Ascending aorta (tissue), 2 donors: ENCODE results near the gene ZBTB22. TPM values are rescaled to one million over a fixed set of nuclear protein-coding genes. Genes with fewer than 3 reads are reported as not detected.
"Not testable (repeated sequence)": the region's sequence is repeated elsewhere in the genome, so short reads cannot be mapped to it uniquely, and the experiment has no call there.

Experiments used
- DNase-seq, 2 donors: peaks; one replicate each; pipeline ENCODE4 v3.0.0-alpha.2; 2019; ENCODE audit warnings: low spot score in 2 of 2
- H3K27ac ChIP-seq, 2 donors: fragments of 200-600 bp; sonication (generic); one replicate each; pipeline ENCODE4 v1.5.1; 2016 to 2017; ENCODE audit warnings: mild to moderate bottlenecking in 1 of 2
- H3K27me3 ChIP-seq: fragments of 200-600 bp; sonication (generic); one replicate; pipeline ENCODE4 v1.5.1; 2017
- H3K36me3 ChIP-seq, 2 donors: fragments of 200-600 bp; sonication (generic); one replicate each; pipeline ENCODE4 v1.5.1; 2016
- H3K4me1 ChIP-seq, 2 donors: fragments of 200-600 bp; sonication (generic); one replicate each; pipeline ENCODE4 v1.5.1; 2016 to 2017; ENCODE audit warnings: mild to moderate bottlenecking in 1 of 2
- H3K4me3 ChIP-seq, 2 donors: fragments of 200-600 bp; sonication (generic); one replicate each; pipeline ENCODE4 v1.5.1; 2016 to 2017; ENCODE audit warnings: mild to moderate bottlenecking in 1 of 2
- H3K9me3 ChIP-seq, 2 donors: fragments of 200-600 bp; sonication (generic); one replicate each; pipeline ENCODE4 v1.5.1; 2016
- CTCF ChIP-seq, 3 experiments: fragments of 200-600 bp in 2 of 3; fragments of 450-650 bp in 1 of 3; sonication (generic) in 2 of 3; IDR thresholded peaks; one replicate each; pipeline ENCODE4 v1.5.1; 2016 to 2019; ENCODE audit warnings: antibody characterized with exemption in 3 of 3, mild to moderate bottlenecking in 1 of 3, moderate library complexity in 1 of 3
- intact Hi-C: fragments of 100-400 bp; cut with DNase I; formaldehyde crosslinking; loops from one replicate; pipeline ENCODE4 v1.15.1; 2023
- total RNA-seq: library from RNA; depleted of rRNA; stranded (reverse); fragments of >200 nt; gene quantifications from one replicate; pipeline ENCODE4 v1.1.0, GENCODE V29; 2016

Gene ZBTB22
- total RNA-seq, 1 donor from 2014 or later: 35.5 TPM

GRCh38 chr6:33289784-33290315, 27.7 kb downstream of the ZBTB22 start:
- no peak for DNase-seq
- Histone ChIP-seq H3K4me3 (peak overlapping the region; percentile 79 to 80), H3K27ac (peak overlapping the region; percentile 56 to 76), H3K27me3 (no peaks in the 10 kb centered on the region), H3K4me1 (peaks cover 3 to 20% of the 10 kb centered on the region in 2 donors), H3K36me3 (peaks cover 35 to 64% of the 10 kb centered on the region in 2 donors), H3K9me3 (no peaks in the 10 kb centered on the region)
- intact Hi-C loops: loop anchor here (1.0 kb wide), 4 partner anchors 9 to 101 kb away; partner anchors contain the start of genes KIFC1, RING1 and VPS52
- TF ChIP-seq CTCF (IDR thresholded peaks at IDR 0.05): no peak

- TF ChIP-seq CTCF (IDR thresholded peaks at IDR 0.05): no peak
- H3K36me3 ChIP-seq: peaks cover 29 to 64% of the 10 kb centered on the region in 2 donors
- intact Hi-C loops: loop anchor here (1.0 kb wide), 5 partner anchors 10 to 102 kb away; partner anchors contain the start of genes B3GALT4, KIFC1, RING1 and VPS52
These were observed 28.4 kb downstream of the ZBTB22 start, which contains the start of the genes PFDN6 and WDR46 for GRCh38 chr6:33288921-33289783. Gene PFDN6 (plus strand): TSS chr6:33289601. CDS start chr6:33289857, 256 bp downstream. Gene WDR46 (minus strand): TSS chr6:33289239. CDS start chr6:33289170, 69 bp downstream.

DNA sequence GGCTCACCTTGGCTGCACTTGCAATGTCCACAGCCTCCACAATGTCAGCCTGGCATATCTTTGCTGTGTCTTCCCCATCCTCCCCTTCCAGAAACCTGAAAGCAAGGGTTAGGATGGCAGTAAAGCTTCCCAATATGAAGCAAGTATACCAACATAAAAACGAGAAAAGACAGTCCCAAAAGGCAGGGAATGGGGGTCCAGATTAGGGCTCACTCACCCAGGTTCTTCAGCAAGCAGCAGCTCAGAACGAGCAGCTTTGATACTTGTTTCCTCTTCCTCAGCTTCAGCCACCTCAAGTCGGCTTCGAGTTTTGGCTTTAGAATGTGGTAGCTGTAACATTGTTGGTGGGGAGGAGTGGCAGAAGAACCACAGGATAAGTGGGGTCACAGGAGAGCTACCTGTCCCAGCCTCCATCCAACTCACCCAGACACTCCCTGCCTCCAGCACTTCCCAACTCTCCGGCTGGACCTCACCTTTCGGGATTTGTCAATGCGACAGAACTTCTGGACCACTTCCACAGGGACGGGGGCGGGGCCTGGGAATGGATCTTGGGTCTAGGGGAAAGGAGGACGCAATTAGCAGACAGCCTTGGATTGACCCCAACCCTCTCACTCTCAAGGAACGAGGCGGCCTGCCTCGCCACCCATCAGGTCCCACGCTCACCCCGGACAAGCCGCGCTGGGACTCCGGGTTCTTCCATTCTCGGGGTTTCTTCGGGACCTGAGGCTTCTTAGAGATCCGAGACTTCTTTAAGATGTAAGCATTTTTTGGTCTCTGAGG, 29.2 kb downstream of the ZBTB22 start:
- intact Hi-C loops: loop anchor here (1.0 kb wide), 1 partner anchor 11 kb away; the partner anchor contains the start of gene B3GALT4
- TF ChIP-seq CTCF (IDR thresholded peaks at IDR 0.05): no peak
- peak overlapping the region; percentile 56 to 76 for H3K27ac ChIP-seq
- peak overlapping the region; percentile 79 to 80 for H3K4me3 ChIP-seq
- H3K27me3 ChIP-seq: no peaks in the 10 kb centered on the region
- H3K4me1 ChIP-seq: peaks cover 3 to 20% of the 10 kb centered on the region in 2 donors
- peaks cover 24 to 62% of the 10 kb centered on the region in 2 donors for H3K36me3 ChIP-seq
- DNase-seq: no peak
- H3K9me3 ChIP-seq: no peaks in the 10 kb centered on the region

More at GRCh38 chr6:33288921-33289783, 28.4 kb downstream of the ZBTB22 start, which contains the start of the genes PFDN6 and WDR46:
- Histone ChIP-seq H3K27me3 (no peaks in the 10 kb centered on the region), H3K4me1 (peaks cover 3 to 20% of the 10 kb centered on the region in 2 donors), H3K4me3 (peak within 1 kb of the TSS; percentile 79 to 80), H3K9me3 (no peaks in the 10 kb centered on the region), H3K27ac (peak within 1 kb of the TSS; percentile 56 to 76)
- DNase-seq: peak; percentile 45 to 92

- intact Hi-C loops: no loop called here
- H3K4me3 ChIP-seq: peak overlapping the region in 1 of 2 donors; percentile 79
- no peaks in the 10 kb centered on the region for H3K27me3 ChIP-seq
- peaks cover 23 to 61% of the 10 kb centered on the region in 2 donors for H3K36me3 ChIP-seq
- no peak overlapping the region for H3K27ac ChIP-seq
- no peak for TF ChIP-seq CTCF (IDR thresholded peaks at IDR 0.05)
- DNase-seq: no peak
- peaks cover 3 to 20% of the 10 kb centered on the region in 2 donors for H3K4me1 ChIP-seq
- no peaks in the 10 kb centered on the region for H3K9me3 ChIP-seq
These were observed 30.3 kb downstream of the ZBTB22 start for GRCh38 chr6:33286946-33287914.

- peaks cover 18 to 55% of the 10 kb centered on the region in 2 donors for H3K36me3 ChIP-seq
- intact Hi-C loops, H3K4me3 ChIP-seq, H3K27me3 ChIP-seq, H3K9me3 ChIP-seq, DNase-seq, H3K27ac ChIP-seq: not testable (repeated sequence)
- peaks cover 3 to 15% of the 10 kb centered on the region in 2 donors for H3K4me1 ChIP-seq
These were observed 32.3 kb downstream of the ZBTB22 start for GRCh38 chr6:33285214-33285613.
